GM12878 (cell line): ENCODE measurements around the gene PHF21B. TPM values are rescaled to one million over a fixed set of nuclear protein-coding genes. Genes with fewer than 3 reads are reported as not detected.

Source experiments
- ATAC-seq: fragments of 200-7000 bp; cut with Tn5 transposase; 3 replicates; pipeline ENCODE4 v1.9.1; 2020; ENCODE audit warnings: mild to moderate bottlenecking, moderate library complexity
- BruUV-seq: library from RNA; stranded (reverse); fragments of 400-500 nt; replicated peaks from 2 replicates; lab custom pipeline; 2021; lab: Mats Ljungman, UMichigan
- CTCF ChIA-PET: fragments of 300-600 bp; sonication (Branson Sonifier 250); formaldehyde crosslinking; extraction: SDS; loops from one replicate; lab custom pipeline; 2021; ENCODE audit warnings: inconsistent platforms; lab: Yijun Ruan, JAX
- POLR2A ChIA-PET: fragments of 350-600 bp; formaldehyde crosslinking; extraction: SDS; loops from one replicate; lab custom pipeline; 2021; ENCODE audit warnings: inconsistent platforms; lab: Charles Lee
- RAD21 ChIA-PET: fragments of 300-600 bp; sonication (Branson Sonifier 250); formaldehyde crosslinking; loops from one replicate; lab custom pipeline; 2023; ENCODE audit warnings: antibody characterized with exemption; ENCODE audit not compliant: unreplicated experiment; lab: Charles Lee
- SMC1A ChIA-PET: fragments of 300-600 bp; sonication (Branson Sonifier 250); formaldehyde crosslinking; loops from one replicate; lab custom pipeline; 2023; ENCODE audit not compliant: unreplicated experiment, uncharacterized antibody; lab: Charles Lee
- DNase-seq: peaks from one replicate; pipeline ENCODE4 v3.0.0-alpha.2; 2011; ENCODE audit warnings: low read depth, low spot score
- FAIRE-seq: peaks from 3 replicates; lab custom pipeline; 2011; peaks lifted over from hg19 to GRCh38; lab: Jason Lieb, UNC
- H2AFZ ChIP-seq: 2 replicates; pipeline ENCODE4 v1.6.0; 2011; ENCODE audit warnings: low read depth, low read length, control low read depth; ENCODE audit not compliant: control insufficient read depth
- H3K27ac ChIP-seq: 2 replicates; pipeline ENCODE4 v1.5.1; 2011; ENCODE audit warnings: control low read depth; ENCODE audit not compliant: control insufficient read depth, insufficient read depth
- H3K27me3 ChIP-seq, 2 experiments: replicated peaks in 1 of 2; 2 replicates each; pipeline versions ENCODE4 v1.6.0 to v1.6.1; 2011; ENCODE audit warnings: low read length in 1 of 2; ENCODE audit not compliant: control insufficient read depth in 2 of 2, insufficient read depth in 2 of 2
- H3K36me3 ChIP-seq, 2 experiments: 2 replicates each; pipeline ENCODE4 v1.5.1; 2011; ENCODE audit warnings: low read length in 1 of 2; ENCODE audit not compliant: control insufficient read depth in 2 of 2, insufficient read depth in 2 of 2
- H3K4me1 ChIP-seq: 2 replicates; pipeline ENCODE4 v1.6.1; 2011; ENCODE audit warnings: mild to moderate bottlenecking, low read length, moderate library complexity, mixed read lengths; ENCODE audit not compliant: control insufficient read depth, insufficient read depth
- H3K4me2 ChIP-seq: 2 replicates; pipeline ENCODE4 v1.6.0; 2011; ENCODE audit warnings: control low read depth; ENCODE audit not compliant: control insufficient read depth, insufficient read depth
- H3K4me3 ChIP-seq: fragments of 200-600 bp; sonication (generic); 2 replicates; pipeline ENCODE4 v1.5.1; 2016
- H3K79me2 ChIP-seq: 2 replicates; pipeline ENCODE4 v1.6.0; 2011; ENCODE audit warnings: low read length; ENCODE audit not compliant: control insufficient read depth, insufficient read depth
- H3K9ac ChIP-seq: 2 replicates; pipeline ENCODE4 v1.8.0; 2011; ENCODE audit warnings: low read length, control low read depth, mixed read lengths; ENCODE audit not compliant: control insufficient read depth, insufficient read depth
- H3K9me3 ChIP-seq: replicated peaks from 3 replicates; pipeline ENCODE4 v1.5.1; 2011; ENCODE audit warnings: mild to moderate bottlenecking, low read length; ENCODE audit not compliant: control insufficient read depth, insufficient read depth
- H4K20me1 ChIP-seq: 2 replicates; pipeline ENCODE4 v1.6.0; 2011; ENCODE audit not compliant: control insufficient read depth, insufficient read depth
- BRCA1 ChIP-seq: IDR thresholded peaks from 2 replicates; pipeline ENCODE4 v1.6.1; 2011; ENCODE audit warnings: low read depth, low read length, improper control_type of control experiment
- IKZF1 ChIP-seq: fragments of 450-650 bp; conservative IDR thresholded peaks from 2 replicates; pipeline ENCODE4 v1.6.1; 2017; ENCODE audit warnings: antibody characterized with exemption, mild to moderate bottlenecking
- MEF2A ChIP-seq: IDR thresholded peaks from 2 replicates; pipeline ENCODE4 v1.6.1; 2011; ENCODE audit warnings: low read depth, mild to moderate bottlenecking, low read length, moderate library complexity; ENCODE audit not compliant: insufficient read depth
- MLLT1 ChIP-seq: fragments of 450-650 bp; IDR thresholded peaks from 2 replicates; pipeline ENCODE4 v1.6.1; 2016; ENCODE audit warnings: mild to moderate bottlenecking
- NR2C1 ChIP-seq: fragments of 450-650 bp; IDR thresholded peaks from 2 replicates; pipeline ENCODE4 v1.6.1; 2017; ENCODE audit warnings: antibody characterized with exemption, mild to moderate bottlenecking, moderate library complexity
- RAD51 ChIP-seq: fragments of 450-650 bp; IDR thresholded peaks from 2 replicates; pipeline ENCODE4 v1.6.1; 2016; ENCODE audit warnings: moderate library complexity, mild to moderate bottlenecking, inconsistent platforms
- STAT1 ChIP-seq: fragments of 450-650 bp; conservative IDR thresholded peaks from 2 replicates; pipeline ENCODE4 v1.6.1; 2014; ENCODE audit warnings: antibody characterized with exemption, mild to moderate bottlenecking
- ZNF217 ChIP-seq: fragments of 450-650 bp; IDR thresholded peaks from 2 replicates; pipeline ENCODE4 v1.6.1; 2017; ENCODE audit warnings: antibody characterized with exemption, mild to moderate bottlenecking
- ZNF24 ChIP-seq: fragments of 450-650 bp; IDR thresholded peaks from 2 replicates; pipeline ENCODE4 v1.6.1; 2017; ENCODE audit warnings: antibody characterized with exemption, mild to moderate bottlenecking
- ZNF622 ChIP-seq: fragments of 450-650 bp; IDR thresholded peaks from 2 replicates; pipeline ENCODE4 v1.6.1; 2017; ENCODE audit warnings: mild to moderate bottlenecking, inconsistent platforms
- WGBS: methylation state at CpG from one replicate; pipeline ENCODE4 v1.1.6; 2016; ENCODE audit warnings: low lambda C conversion rate; ENCODE audit not compliant: insufficient replicate concordance, insufficient coverage; ENCODE audit errors: missing lambda C conversion rate; 5-methylcytosine and 5-hydroxymethylcytosine counted together
- in situ Hi-C: fragments of 300-500 bp; cut with MboI; formaldehyde crosslinking; loops from 9 replicates; pipeline ENCODE4 v1.14.3; 2018; ENCODE audit warnings: mixed read lengths
- intact Hi-C: fragments of 100-400 bp; cut with micrococcal nuclease; formaldehyde crosslinking; loops from one replicate; pipeline ENCODE4 v1.14.2; 2022; ENCODE audit not compliant: unreplicated experiment
- polyA plus RNA-seq, 11 experiments: library from polyadenylated mRNA; depleted of rRNA in 4 of 11; unstranded in 6 of 11; stranded (reverse) in 5 of 11; fragments of >200 nt; fragmentation: Nextera tagmentation in 4 of 11; fragmentation: Illumina TruSeq in 1 of 11; extraction: Ambion mirVana in 4 of 11; extraction: Trizol in 1 of 11; gene quantifications; 1 replicate in 1 of 11; 2 replicates in 10 of 11; pipeline versions ENCODE4 v1.2.1 to v1.2.3, GENCODE V29; 2011 to 2016; ENCODE audit warnings: inconsistent platforms in 2 of 11, missing spikeins in 2 of 11, low read depth in 1 of 11
- total RNA-seq, 4 experiments: library from RNA; depleted of rRNA in 3 of 4; stranded (reverse); fragments of >200 nt in 3 of 4; fragmentation: Illumina TruSeq in 1 of 4; extraction: Trizol in 1 of 4; gene quantifications; 2 replicates each; pipeline versions ENCODE4 v1.2.1 to v1.2.3, GENCODE V29; 2013 to 2021

Gene PHF21B
- total and polyA plus RNA-seq, 10 of the 15 experiments (the other 5 are each of a cell fraction or from before 2014, with no cell fraction given), result 0.03 to 0.35 TPM; not detected in 8

GRCh38 chr22:44916281-44917231, 93.2 kb downstream of the PHF21B start:
- ChIA-PET SMC1A (no interaction called here), POLR2A (no interaction called here), CTCF (no interaction called here), RAD21 (interaction anchor here (0.6 kb wide), 1 partner anchor 183 kb away, joined by 4 read pairs; no protein-coding TSS in a partner anchor)
- no peaks in the 10 kb centered on the region for H3K4me1 ChIP-seq
- no peak for FAIRE-seq
- H3K9me3 ChIP-seq, result no peaks in the 10 kb centered on the region; the same call in 2 of the 3 replicates
- H3K9ac ChIP-seq, result no peak overlapping the region
- H3K36me3 ChIP-seq, result no peaks in the 10 kb centered on the region
- no peak for TF ChIP-seq STAT1
- no peak for TF ChIP-seq RAD51
- no peak overlapping the region for H3K27ac ChIP-seq
- no peaks in the 10 kb centered on the region for H3K27me3 ChIP-seq
- no peak overlapping the region for H3K4me3 ChIP-seq
- in situ Hi-C loops, result loop anchor here (5.0 to 25.0 kb wide), 2 partner anchors 61 to 1046 kb away; no protein-coding TSS in a partner anchor
- intact Hi-C loops, result no loop called here
- 56% methylated on average over 42 of the region's 46 CpGs for WGBS
- no TSS peak for BruUV-seq
- no peak overlapping the region for H3K4me2 ChIP-seq
- no peak for ATAC-seq
- H2AFZ ChIP-seq, result no peak overlapping the region
- no peaks in the 10 kb centered on the region for H4K20me1 ChIP-seq
- no peak for DNase-seq
- no peaks in the 10 kb centered on the region for H3K79me2 ChIP-seq

DNA sequence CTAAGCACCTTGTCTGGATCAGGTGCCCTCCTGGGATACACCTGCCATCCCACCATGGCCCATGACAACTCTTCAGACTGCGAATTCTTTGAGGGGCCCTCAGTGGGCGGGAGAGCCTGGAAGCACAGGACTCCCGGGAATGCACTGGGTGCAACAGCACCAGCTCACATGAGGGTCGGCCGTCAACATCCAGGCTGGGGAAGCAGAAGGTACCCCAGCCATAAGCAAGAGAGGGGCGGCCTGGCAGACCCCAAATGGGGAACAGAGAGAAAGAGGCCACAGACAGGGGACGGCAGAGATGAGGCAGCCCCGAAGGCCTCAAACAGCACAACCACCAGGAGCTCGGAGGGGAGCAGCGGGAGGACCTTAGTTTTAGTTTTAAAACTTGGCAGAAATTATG, 94.4 kb downstream of the PHF21B start:
- intact Hi-C loops (no loop called here), in situ Hi-C loops (loop anchor here (5.0 to 25.0 kb wide), 2 partner anchors 62 to 1047 kb away; no protein-coding TSS in a partner anchor)
- whole genome bisulfite sequencing, result 37% methylated on average over 10 of the region's 10 CpGs
- POLR2A ChIA-PET, result no interaction called here
- Histone ChIP-seq H3K4me3 (no peak overlapping the region), H3K27ac (no peak overlapping the region), H3K9ac (no peak overlapping the region), H3K79me2 (no peaks in the 10 kb centered on the region), H3K27me3 (no peaks in the 10 kb centered on the region), H3K36me3 (no peaks in the 10 kb centered on the region), H2AFZ (no peak overlapping the region), H3K4me1 (no peaks in the 10 kb centered on the region), H4K20me1 (no peaks in the 10 kb centered on the region), H3K4me2 (no peak overlapping the region), H3K9me3 (no peaks in the 10 kb centered on the region; the same call in 2 of the 3 replicates)
- no peak for FAIRE-seq
- CTCF ChIA-PET, result no interaction called here
- TF ChIP-seq ZNF622 (no peak), MLLT1 (no peak), NR2C1 (no peak), BRCA1 (no peak), ZNF24 (no peak), IKZF1 (no peak), ZNF217 (no peak), MEF2A (no peak)
- BruUV-seq, result no TSS peak
- no peak for ATAC-seq
- RAD21 ChIA-PET, result interaction anchor here (0.6 kb wide), 1 partner anchor 184 kb away, joined by 4 read pairs; no protein-coding TSS in a partner anchor
- DNase-seq, result no peak
- SMC1A ChIA-PET, result no interaction called here
